Inferior parietal cortex (tissue), 1 donor: ENCODE results near the gene RAB37.

Source experiments
- DNase-seq: peaks from one replicate; pipeline ENCODE4 v3.0.0-alpha.2; 2016; ENCODE audit errors: extremely low spot score

The RAB37 gene

GRCh38 chr17:74777901-74778515 lies 41.0 kb downstream of the RAB37 start:
- no peak for DNase-seq

GRCh38 chr17:74778960-74779359 lies 41.9 kb downstream of the RAB37 start:
- no peak for DNase-seq

GRCh38 chr17:74779501-74779900 lies 42.4 kb downstream of the RAB37 start:
- DNase-seq = no peak

GRCh38 chr17:74779948-74780400 lies 42.9 kb downstream of the RAB37 start:
- DNase-seq = no peak

GRCh38 chr17:74780443-74781238 lies 43.6 kb downstream of the RAB37 start:
- no peak for DNase-seq

- no peak for DNase-seq
Observed at GRCh38 chr17:74782571-74782970, 45.5 kb downstream of the RAB37 start.

- DNase-seq = no peak
Observed at GRCh38 chr17:74784125-74784810, 47.2 kb downstream of the RAB37 start.

GRCh38 chr17:74785096-74785980 lies 48.3 kb downstream of the RAB37 start:
- DNase-seq = no peak

- no peak for DNase-seq
Observed at GRCh38 chr17:74785981-74786360, 48.9 kb downstream of the RAB37 start.

GRCh38 chr17:74786431-74787055 lies 49.5 kb downstream of the RAB37 start:
- DNase-seq = no peak

- no peak for DNase-seq
Observed at GRCh38 chr17:74790161-74791058, 53.4 kb downstream of the RAB37 start.

- no peak for DNase-seq
Observed at GRCh38 chr17:74792586-74793105, 55.6 kb downstream of the RAB37 start.

- no peak for DNase-seq
Observed at GRCh38 chr17:74795327-74796020, 58.4 kb downstream of the RAB37 start.

- DNase-seq = no peak
Observed at GRCh38 chr17:74796211-74796610, 59.2 kb downstream of the RAB37 start.

- DNase-seq = no peak
Observed at GRCh38 chr17:74796866-74797265, 59.8 kb downstream of the RAB37 start.
